Right lobe of liver (tissue), 6 donors: ENCODE data around the gene TCF23. TPM values are rescaled to one million over a fixed set of nuclear protein-coding genes. Genes with fewer than 3 reads are reported as not detected.
A peak's percentile ranks its signal among the peaks of the same experiment; 100 is the strongest.

Experiments
- ATAC-seq, 4 donors: fragments of 200-7000 bp; cut with Tn5 transposase; one replicate each; pipeline ENCODE4 v1.9.1; 2020; ENCODE audit warnings: mild to moderate bottlenecking in 4 of 4, moderate library complexity in 4 of 4
- DNase-seq, 3 donors: peaks; one replicate each; pipeline ENCODE4 v3.0.0-alpha.2; 2020
- H3K27ac ChIP-seq, 3 donors: fragments of 200-600 bp; one replicate each; pipeline ENCODE4 v1.8.0; 2022
- H3K27me3 ChIP-seq, 2 donors: fragments of 200-600 bp; one replicate each; pipeline ENCODE4 v1.8.0; 2022
- H3K36me3 ChIP-seq, 4 donors: fragments of 200-600 bp; sonication (generic) in 1 of 4; one replicate each; pipeline versions ENCODE4 v1.5.1 to v1.8.0; 2017 to 2022; ENCODE audit warnings: control low read depth in 1 of 4
- H3K4me1 ChIP-seq, 4 donors: fragments of 200-600 bp; sonication (generic) in 1 of 4; one replicate each; pipeline versions ENCODE4 v1.5.1 to v1.8.0; 2017 to 2022; ENCODE audit warnings: control low read depth in 1 of 4
- H3K4me3 ChIP-seq, 3 donors: fragments of 200-600 bp; one replicate each; pipeline ENCODE4 v1.8.0; 2022
- H3K9me3 ChIP-seq, 4 donors: fragments of 200-600 bp; sonication (generic) in 1 of 4; one replicate each; pipeline versions ENCODE4 v1.5.1 to v1.8.0; 2017 to 2022; ENCODE audit warnings: control low read depth in 1 of 4
- POLR2A ChIP-seq: fragments of 450-650 bp; IDR thresholded peaks from one replicate; pipeline ENCODE4 v1.6.1; 2017; ENCODE audit warnings: antibody characterized with exemption, mild to moderate bottlenecking
- WGBS: methylation state at CpG from one replicate; pipeline ENCODE4 v1.1.6; 2018; ENCODE audit warnings: low coverage, low lambda C conversion rate; ENCODE audit not compliant: insufficient coverage; ENCODE audit errors: missing lambda C conversion rate; 5-methylcytosine and 5-hydroxymethylcytosine counted together
- intact Hi-C, 2 donors: fragments of 100-400 bp; cut with DNase I; formaldehyde crosslinking; loops; one replicate each; pipeline versions ENCODE4 v1.11.2 to v1.14.1; 2022
- total RNA-seq, 6 experiments: library from RNA; depleted of rRNA in 2 of 6; stranded (reverse); fragments of >200 nt in 2 of 6; fragmentation: NEBNext Ultra II Directional in 3 of 6; extraction: Animal tissue kit (Norgen Biotek cat#: 25700) in 3 of 6; gene quantifications; one replicate each; pipeline versions ENCODE4 v1.1.0 to v1.2.4, GENCODE V29; 2016 to 2023
- TF ChIP-seq, protein P1 (sequence below), 4 donors: fragments of 200-600 bp in 3 of 4; fragments of 450-650 bp in 1 of 4; IDR thresholded peaks; one replicate each; pipeline versions ENCODE4 v1.5.1 to v1.8.0; 2016 to 2022; ENCODE audit warnings: antibody characterized with exemption in 4 of 4, mild to moderate bottlenecking in 2 of 4
- donor health status: DM: no; HTN: yes; CAD: no.
- donor health status: DM: no; HTN: no; CAD: no.
- donor health status: DM: no; HTN: no; CAD: no.
- donor health status: DM: no; HTN: yes; CAD: no.
- donor health status: DM: no; HTN: yes; CAD: no.

The TCF23 gene
- total RNA-seq, 6 experiments from 2014 or later = 0.04 TPM; not detected in 5

DNA sequence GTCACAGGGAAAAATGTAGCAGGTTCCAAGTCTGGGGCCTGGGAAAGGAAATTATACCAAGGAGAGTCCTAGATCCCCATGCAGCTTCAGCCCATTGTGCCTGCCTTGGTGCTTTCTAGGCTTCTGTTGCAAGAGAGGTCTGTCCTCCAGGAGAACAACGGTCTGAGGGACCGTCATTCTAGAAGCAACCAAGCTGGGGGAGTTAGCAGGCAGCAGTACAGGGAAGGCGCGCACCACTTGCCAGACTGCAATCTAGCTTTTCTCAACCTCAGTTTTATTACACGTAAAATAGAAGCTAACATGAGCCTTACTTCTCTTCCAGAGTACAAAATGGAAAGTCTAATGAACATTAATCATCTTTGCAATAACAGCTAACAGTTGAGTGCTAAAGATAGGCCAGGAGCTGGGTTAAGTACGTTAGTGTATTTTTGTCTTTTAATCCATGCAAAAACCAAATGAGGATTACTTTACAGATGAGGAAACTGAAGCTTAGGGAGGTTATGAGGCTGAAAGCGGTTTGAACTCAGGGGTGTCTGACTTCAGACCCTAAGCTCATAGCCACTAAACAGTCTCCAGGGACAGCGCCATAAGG, 1.9 kb downstream of the TCF23 start:
- ATAC-seq (no peak), DNase-seq (no peak)
- H3K27me3 ChIP-seq = no peaks in the 10 kb centered on the region
- no peaks in the 10 kb centered on the region for H3K9me3 ChIP-seq
- no peaks in the 10 kb centered on the region for H3K36me3 ChIP-seq
- H3K4me1 ChIP-seq = no peaks in the 10 kb centered on the region
- WGBS = 91% methylated on average over 4 of the region's 8 CpGs
- TF ChIP-seq POLR2A = no peak
- TF ChIP-seq, protein P1, sequence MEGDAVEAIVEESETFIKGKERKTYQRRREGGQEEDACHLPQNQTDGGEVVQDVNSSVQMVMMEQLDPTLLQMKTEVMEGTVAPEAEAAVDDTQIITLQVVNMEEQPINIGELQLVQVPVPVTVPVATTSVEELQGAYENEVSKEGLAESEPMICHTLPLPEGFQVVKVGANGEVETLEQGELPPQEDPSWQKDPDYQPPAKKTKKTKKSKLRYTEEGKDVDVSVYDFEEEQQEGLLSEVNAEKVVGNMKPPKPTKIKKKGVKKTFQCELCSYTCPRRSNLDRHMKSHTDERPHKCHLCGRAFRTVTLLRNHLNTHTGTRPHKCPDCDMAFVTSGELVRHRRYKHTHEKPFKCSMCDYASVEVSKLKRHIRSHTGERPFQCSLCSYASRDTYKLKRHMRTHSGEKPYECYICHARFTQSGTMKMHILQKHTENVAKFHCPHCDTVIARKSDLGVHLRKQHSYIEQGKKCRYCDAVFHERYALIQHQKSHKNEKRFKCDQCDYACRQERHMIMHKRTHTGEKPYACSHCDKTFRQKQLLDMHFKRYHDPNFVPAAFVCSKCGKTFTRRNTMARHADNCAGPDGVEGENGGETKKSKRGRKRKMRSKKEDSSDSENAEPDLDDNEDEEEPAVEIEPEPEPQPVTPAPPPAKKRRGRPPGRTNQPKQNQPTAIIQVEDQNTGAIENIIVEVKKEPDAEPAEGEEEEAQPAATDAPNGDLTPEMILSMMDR (IDR thresholded peaks at IDR 0.05) = no peak
- intact Hi-C loops = no loop called here
- H3K27ac ChIP-seq = no peak overlapping the region
- no peak overlapping the region for H3K4me3 ChIP-seq

DNA sequence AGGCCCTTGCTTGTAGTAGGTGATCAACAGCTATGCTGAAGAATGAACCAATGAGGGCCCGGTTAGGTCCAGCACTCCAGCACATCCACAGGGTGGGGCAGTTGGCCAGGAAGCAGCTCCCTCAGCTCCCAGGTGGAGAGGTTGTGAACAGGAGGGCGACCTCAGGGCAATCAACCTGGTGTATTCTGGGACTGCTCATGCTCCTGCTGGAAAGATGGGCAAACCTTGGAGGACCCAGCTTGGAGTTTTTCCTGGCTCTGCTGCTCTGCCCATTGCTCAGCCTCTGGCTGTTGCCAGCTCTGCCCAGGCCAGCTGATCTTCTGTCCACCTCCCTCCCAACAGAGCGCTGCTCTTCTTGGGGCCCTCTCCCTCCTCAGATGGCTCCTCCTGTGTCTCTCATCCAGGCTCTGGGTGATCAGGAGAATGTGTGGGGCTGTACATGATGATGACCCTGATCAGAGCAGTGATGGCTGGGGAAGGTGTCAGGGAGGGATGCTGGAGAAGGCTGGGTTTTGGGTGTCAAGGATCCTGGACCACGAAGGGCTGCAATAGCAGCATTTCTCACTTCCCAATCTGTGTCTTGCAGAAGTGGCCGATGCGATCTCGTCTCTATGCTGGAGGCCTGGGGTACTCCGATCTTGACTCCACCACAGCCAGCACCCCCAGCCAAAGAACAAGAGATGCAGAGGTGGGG, 3.4 kb downstream of the TCF23 start:
- Histone ChIP-seq H3K4me1 (no peaks in the 10 kb centered on the region), H3K27me3 (no peaks in the 10 kb centered on the region), H3K27ac (no peak overlapping the region), H3K4me3 (no peak overlapping the region), H3K9me3 (no peaks in the 10 kb centered on the region), H3K36me3 (no peaks in the 10 kb centered on the region)
- peak in 2 of 3 donors; percentile 61 to 66 for DNase-seq
- ATAC-seq = peak; percentile 84 to 91 (median 86)
- intact Hi-C loops = no loop called here
- TF ChIP-seq, protein P1 (IDR thresholded peaks at IDR 0.05) = peak; percentile 10 to 29 (median 26)
- no peak for TF ChIP-seq POLR2A
- 68% methylated on average over 2 of the region's 8 CpGs for WGBS

DNA sequence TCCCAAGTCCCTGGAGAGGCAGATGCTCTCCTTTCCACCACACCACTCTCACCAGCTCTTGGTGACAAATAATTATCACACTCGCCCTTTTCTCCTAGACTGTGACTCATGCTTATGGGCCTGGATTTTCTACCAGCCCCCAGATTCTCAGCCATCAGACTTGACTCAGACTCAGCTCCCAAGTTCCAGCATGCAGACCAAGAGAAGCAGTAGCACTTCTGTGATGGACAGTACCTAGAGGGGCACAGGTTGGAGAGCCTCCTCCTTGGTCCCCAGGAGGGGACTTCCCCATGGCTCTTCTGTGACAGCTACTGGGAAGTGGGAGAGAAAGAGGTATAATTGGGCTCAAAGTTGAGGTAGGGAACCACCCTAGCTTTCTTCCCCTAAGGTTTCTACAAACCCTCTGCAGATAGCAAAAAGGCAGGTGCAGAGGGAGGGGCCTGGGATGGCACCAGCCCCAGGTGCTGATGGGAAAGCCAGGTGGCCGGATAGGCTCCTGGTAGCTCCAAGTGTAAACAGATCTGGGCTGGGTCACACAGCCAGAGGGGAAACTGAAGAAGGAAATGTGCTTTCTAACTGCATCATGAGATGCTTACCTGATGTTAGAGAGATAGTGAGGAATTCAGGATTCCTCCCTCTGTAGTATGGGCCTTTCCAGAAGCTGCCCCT, 4.1 kb downstream of the TCF23 start:
- intact Hi-C loops = no loop called here
- 63% methylated on average over 1 of the region's 2 CpGs for WGBS
- Histone ChIP-seq H3K9me3 (no peaks in the 10 kb centered on the region), H3K27me3 (no peaks in the 10 kb centered on the region), H3K4me1 (no peaks in the 10 kb centered on the region), H3K27ac (no peak overlapping the region), H3K4me3 (no peak overlapping the region), H3K36me3 (no peaks in the 10 kb centered on the region)
- ATAC-seq (no peak), DNase-seq (no peak)
- TF ChIP-seq, protein P1 (IDR thresholded peaks at IDR 0.05) = no peak
- TF ChIP-seq POLR2A = no peak

DNA sequence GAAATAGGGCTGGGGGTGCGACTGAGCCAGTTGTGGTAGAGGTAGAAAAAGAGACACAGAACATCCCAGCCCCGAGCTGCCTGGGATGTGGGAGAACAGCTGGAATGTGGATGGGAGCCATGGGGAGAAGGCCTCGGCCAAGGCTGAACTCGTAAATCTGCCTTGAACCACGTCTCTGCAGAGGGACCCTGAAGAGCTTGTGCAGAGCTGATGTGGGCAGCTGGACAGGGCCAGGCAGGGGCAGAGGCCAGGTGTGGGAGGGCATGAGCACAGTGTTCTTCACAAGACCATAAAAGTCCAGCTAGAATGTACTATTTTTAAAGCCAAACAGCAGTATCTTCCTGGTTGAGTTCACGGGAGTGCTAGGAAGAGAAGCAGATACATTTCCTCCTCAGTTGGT, 5.7 kb downstream of the TCF23 start:
- 90% methylated on average over 5 of the region's 6 CpGs for WGBS
- ATAC-seq (peak in 1 of 4 donors; percentile 13), DNase-seq (no peak)
- Histone ChIP-seq H3K27ac (no peak overlapping the region), H3K27me3 (no peaks in the 10 kb centered on the region), H3K9me3 (no peaks in the 10 kb centered on the region), H3K4me3 (no peak overlapping the region), H3K4me1 (no peaks in the 10 kb centered on the region), H3K36me3 (no peaks in the 10 kb centered on the region)
- intact Hi-C loops = no loop called here
- TF ChIP-seq POLR2A = no peak
- TF ChIP-seq, protein P1 (IDR thresholded peaks at IDR 0.05) = no peak
